Measurements from ENCODE around the gene ATRN.
"Not testable (repeated sequence)": the region's sequence is repeated elsewhere in the genome, so short reads cannot be mapped to it uniquely, and the experiment has no call there.

Gene ATRN

GRCh38 chr20:3521852-3522740 lies 51.3 kb downstream of the ATRN start:
- DNase-seq = no peak

- not testable (repeated sequence) for DNase-seq
These were observed 53.9 kb downstream of the ATRN start for GRCh38 chr20:3524696-3525095.

GRCh38 chr20:3532089-3532615 lies 61.3 kb downstream of the ATRN start:
- DNase-seq = no peak

GRCh38 chr20:3537733-3538132 lies 66.9 kb downstream of the ATRN start:
- not testable (repeated sequence) for DNase-seq

DNA sequence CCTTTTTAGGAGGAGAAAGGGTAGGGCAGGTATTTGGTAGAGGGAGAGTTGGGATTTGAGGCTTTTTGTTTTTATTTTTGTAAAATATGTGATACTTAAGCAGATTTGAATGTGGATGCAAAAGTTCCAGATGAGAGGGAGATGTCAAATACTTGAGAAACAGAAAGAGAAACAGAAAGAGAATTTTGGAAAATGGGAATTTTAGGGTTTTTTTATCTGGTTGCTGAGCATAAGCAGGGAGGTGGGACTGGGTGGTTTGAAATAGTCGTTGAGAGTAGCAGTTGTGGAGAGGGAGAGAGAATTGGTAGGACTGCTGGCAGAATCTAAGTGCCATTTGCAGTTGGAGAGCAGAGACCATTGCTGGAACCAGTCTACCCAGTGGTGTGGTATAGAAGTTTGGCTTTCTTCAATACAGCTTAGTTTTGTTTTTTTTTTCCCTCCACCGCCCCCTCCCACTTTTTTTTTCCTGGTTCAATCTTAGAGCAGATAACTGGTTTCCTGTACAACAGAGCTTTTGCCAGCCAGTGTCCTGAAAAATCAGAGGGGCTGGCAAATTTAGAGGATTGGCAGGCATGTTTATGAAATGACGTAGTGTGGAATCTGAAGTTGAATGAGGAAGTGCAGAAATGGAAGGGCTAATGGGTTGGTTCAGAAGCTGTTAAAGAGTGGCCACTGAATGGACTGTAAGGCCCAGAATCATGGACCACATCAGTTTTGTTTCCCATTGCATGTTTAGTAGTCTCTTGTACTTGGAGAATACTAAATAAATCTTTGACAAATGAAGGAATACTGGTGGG lies 68.7 kb downstream of the ATRN start:
- DNase-seq = no peak

- DNase-seq = no peak
These were observed 71.3 kb downstream of the ATRN start for GRCh38 chr20:3541887-3542721.

- DNase-seq = no peak
These were observed 73.2 kb downstream of the ATRN start for GRCh38 chr20:3543901-3544507.

- no peak for DNase-seq
These were observed 74.6 kb downstream of the ATRN start for GRCh38 chr20:3545401-3545925.

- no peak for DNase-seq
These were observed 77.1 kb downstream of the ATRN start for GRCh38 chr20:3547906-3548305.

DNA sequence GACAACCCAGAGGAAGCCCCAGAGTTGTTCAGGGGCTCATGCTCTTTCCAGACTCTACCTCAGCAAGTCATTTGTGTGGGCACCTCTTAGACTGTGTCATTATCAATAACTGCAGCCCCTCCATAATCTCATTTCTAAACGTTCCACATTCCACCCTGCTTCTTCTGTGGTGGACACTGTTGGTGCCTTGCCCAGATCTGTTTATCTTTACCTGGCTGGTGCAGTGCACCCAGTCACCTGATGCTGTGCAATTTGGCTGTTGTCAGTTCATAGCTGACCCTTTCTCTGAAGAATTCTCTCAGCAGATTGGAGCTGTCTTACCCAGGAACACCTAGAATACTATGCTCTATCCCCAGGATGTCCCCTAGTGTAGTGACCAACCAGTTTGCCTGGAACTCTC lies 80.0 kb downstream of the ATRN start:
- no peak for DNase-seq

DNA sequence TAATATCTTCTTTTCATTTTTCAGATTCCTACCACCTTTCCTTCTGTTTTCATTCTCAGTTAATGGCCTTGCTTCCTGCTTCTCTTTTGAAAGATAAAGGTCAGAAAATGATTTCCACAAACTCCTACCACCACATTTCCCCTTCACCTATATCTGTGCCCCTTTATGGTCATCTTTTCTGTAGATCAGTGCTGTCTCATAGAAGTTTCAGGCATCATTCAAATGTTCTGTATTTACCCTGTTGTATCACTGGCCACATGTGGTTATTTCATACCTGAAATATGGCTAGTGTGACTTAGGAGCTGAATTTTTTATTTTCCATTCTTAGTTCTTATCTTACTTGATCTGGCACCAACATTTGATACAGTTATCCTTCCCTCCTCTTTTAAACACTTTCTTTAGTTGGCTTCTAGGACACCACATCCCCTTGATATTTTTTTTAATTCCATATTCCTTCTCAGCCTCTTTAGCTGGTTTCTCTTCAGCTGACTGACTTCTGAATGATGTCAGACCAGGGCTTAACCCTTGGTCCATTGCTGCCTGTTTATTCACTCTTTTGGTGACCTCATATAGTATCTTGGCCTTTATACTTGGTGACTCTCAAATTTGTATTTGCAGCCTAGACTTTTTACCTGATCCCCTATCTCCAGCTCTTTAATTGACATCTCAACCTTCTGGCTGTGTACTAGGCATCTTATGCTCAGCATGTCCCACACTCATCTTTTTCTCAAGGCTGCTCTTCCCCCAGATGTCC lies 81.0 kb downstream of the ATRN start:
- no peak for DNase-seq

DNA sequence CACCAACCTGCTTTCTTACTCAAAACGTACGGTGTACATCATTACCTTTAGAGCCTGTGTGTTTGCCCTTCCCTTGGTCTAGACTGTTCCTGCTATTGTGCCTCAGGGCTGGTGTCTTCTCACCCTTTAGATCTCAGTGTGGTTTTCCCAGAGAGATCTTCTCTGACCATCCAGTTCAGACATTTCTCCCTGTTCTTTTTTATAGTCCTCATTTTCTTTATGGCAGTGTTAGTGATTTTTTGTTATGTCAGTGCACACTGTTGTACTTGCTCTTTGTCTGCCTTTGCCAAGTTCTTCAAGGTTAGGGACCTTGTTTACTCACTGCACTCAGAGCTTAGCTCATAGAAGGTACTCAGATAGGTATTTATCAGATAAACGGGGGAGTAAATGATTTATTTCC lies 82.8 kb downstream of the ATRN start:
- DNase-seq = no peak

GRCh38 chr20:3557237-3557785 lies 86.5 kb downstream of the ATRN start:
- no peak for DNase-seq

DNA sequence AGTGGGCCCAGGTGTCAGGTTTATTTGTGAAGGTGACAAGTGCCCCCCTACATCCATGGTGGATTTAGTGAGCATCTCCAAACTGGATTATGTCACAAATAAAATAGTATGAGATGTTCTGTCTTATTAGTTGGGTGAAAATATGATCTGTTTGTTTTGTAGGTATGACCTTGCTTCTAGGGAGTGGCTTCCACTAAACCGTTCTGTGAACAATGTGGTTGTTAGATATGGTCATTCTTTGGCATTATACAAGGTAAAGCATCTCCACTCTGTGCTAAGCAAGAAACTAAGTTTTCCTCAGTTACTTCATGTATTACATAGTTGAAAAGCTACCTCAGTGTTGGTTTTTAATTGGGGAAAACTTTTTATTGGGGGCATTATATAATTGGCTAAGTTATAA lies 88.4 kb downstream of the ATRN start:
- DNase-seq = no peak

DNA sequence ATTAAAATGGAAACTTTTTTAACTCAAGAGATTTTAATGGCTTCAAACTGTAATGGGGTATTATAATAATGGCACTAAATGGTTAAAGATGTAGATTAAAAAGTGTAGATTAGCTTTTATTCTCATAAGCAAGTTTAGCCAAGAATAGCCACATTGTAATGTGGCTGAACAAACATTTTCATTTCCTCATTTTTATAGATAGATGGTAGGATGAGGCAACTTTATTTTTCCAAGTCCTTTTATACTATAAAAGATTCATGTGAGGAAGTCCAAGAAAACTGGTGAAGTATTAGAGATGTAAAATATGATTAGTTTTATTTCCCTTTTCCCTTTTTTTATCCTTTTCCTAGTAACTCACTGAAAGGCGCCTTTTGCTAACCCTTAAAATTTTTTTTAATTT lies 88.8 kb downstream of the ATRN start:
- DNase-seq = peak; percentile 26

DNA sequence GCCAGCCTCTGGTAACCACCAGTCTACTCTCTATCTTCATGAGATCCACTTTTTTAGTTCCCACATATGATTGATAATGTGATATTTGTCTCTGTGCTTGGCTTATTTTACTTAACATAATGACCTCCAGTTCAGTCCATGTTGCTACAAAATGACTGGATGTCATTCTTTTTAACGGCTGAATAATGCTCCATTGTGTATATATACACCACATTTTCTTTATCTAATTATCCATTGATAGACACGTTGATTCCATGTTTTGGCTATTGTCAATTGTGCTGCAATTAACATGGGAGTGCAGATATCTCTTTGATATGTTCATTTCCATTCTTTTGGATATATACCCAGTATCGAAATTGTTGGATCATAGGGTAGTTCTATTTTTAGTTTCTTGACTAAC lies 89.3 kb downstream of the ATRN start:
- DNase-seq = no peak

GRCh38 chr20:3560578-3560977 lies 89.8 kb downstream of the ATRN start:
- DNase-seq = no peak

DNA sequence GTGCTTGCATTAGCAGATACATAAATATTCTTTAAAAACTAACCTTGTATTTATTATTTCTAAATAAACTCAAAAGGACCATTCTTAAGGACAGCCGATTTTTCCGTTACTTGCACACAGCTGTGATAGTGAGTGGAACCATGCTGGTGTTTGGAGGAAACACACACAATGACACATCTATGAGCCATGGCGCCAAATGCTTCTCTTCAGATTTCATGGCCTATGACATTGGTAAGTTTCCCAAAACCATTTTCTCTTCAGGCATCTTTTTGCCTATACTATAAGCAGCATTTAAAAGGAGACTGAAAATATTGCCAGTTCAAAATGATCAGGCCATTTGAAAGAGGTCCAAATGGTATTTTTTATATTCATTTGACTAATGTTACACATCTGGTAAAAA lies 92.3 kb downstream of the ATRN start:
- no peak for DNase-seq

DNA sequence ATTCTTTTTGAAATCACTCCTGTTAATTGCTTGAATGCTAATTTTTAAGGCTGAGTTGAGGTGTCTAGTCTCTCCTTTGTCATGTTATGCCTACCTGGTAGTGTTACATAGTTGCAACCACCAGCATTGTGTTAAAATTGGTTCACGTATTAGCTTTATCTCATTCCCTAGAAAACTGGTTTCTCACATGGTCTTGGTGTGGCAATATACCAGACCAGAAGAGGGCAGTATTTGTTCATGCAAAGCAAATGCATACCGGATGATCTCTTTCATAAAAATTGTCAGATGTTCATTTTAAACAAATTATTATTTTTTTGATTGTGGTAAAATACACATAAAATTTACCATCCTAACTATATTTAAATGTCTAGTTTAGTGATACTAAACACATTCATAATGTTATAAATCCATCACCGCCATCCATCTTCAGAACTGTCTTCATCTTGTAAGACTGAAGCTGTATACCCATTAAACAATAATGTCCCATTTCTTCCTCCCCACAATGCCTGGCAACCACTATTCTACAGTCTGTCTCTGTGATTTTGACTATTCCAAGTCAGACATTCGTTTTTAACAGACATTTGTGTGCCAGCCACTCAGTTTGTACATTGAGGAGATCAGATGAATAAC lies 92.8 kb downstream of the ATRN start:
- peak; percentile 70 for DNase-seq

GRCh38 chr20:3565851-3566250 lies 95.0 kb downstream of the ATRN start:
- no peak for DNase-seq

DNA sequence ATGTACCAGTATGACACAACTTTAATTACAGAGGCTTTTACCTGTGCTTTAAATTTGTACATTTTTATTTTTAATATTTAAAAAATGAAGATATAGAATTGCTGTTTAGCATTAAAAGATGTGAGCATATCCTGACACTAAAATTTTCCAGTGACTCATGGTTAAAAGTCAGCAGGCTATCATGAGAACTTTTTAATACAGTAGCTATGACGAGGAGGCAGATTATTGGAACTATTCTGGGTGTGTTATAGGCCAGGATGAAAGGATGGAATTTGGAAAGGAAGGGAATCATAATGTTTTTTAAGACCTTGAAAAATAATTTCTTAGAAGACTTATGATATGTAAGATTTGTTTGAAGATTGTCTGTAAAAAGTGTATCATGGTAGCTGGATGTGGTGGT lies 101.3 kb downstream of the ATRN start:
- DNase-seq = no peak
